ENCODE results near the gene AP3S2. TPM values are rescaled to one million over a fixed set of nuclear protein-coding genes. Genes with fewer than 3 reads are reported as not detected.

AP3S2 gene
- total RNA-seq, 1 experiment from 2014 or later, result 35.7 TPM

GRCh38 chr15:89801471-89802195 lies 92.2 kb downstream of the AP3S2 start:
- no peak for TF ChIP-seq ATF2 (CRISPR knock-in tag; IDR thresholded peaks at IDR 0.05; ENCODE audit: borderline replicate concordance, low read depth)
- TF ChIP-seq GABPB1 (CRISPR knock-in tag; IDR thresholded peaks at IDR 0.05), result no peak
- no peak for TF ChIP-seq MXD4 (CRISPR knock-in tag; IDR thresholded peaks at IDR 0.05; ENCODE audit: borderline replicate concordance)
- TF ChIP-seq RELA (CRISPR knock-in tag; IDR thresholded peaks at IDR 0.05; ENCODE audit: borderline replicate concordance), result no peak
- ChIA-PET POLR2A (no interaction called here), CTCF (interaction anchor here (0.6 kb wide), 1 partner anchor 281 kb away, joined by 4 read pairs; no protein-coding TSS in a partner anchor)
- H3K27ac Mint-ChIP-seq, result no peak overlapping the region
- peaks cover 9% of the 10 kb centered on the region for H3K4me1 Mint-ChIP-seq
- no peaks in the 10 kb centered on the region for H3K9me3 Mint-ChIP-seq
- no peaks in the 10 kb centered on the region for H3K36me3 Mint-ChIP-seq
- H3K4me3 Mint-ChIP-seq, result no peak overlapping the region
- H3K27me3 Mint-ChIP-seq (ENCODE audit: low read depth), result no peaks in the 10 kb centered on the region
- DNase-seq (ENCODE audit: low spot score) (no peak), ATAC-seq (no peak)

DNA sequence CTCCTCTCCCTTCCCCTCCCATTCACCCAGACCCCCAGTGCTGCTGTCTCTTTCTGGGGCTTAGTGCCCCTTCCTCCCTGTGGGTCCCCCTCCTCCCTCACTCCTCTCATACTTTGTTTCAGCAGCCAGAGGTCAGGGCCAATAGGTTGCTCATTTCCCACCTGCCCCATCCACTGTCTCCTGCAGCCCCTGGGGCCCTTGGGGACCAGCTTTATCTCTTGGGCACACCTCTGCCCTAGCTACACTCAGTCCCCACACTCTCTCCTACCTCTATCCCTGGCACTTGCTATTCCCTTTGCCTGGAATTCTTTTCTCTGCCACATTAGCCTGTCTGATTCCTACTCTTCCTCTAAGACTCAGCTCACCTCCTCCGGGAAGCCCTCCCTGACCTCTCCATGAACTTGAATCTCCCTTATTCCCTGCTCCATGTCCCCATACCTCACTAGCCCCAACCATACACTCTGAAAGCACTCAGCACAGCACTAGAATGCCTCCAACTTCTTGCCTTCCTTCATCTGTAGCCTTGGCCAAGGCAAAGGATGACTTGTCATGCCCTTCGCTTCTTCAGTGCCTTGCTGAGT lies 93.8 kb downstream of the AP3S2 start:
- TF ChIP-seq ATF6 (CRISPR knock-in tag; IDR thresholded peaks at IDR 0.05) (no peak), E2F5 (CRISPR knock-in tag; IDR thresholded peaks at IDR 0.05) (no peak), ZNF232 (CRISPR knock-in tag; IDR thresholded peaks at IDR 0.05) (no peak), NR3C1 (CRISPR knock-in tag; conservative IDR thresholded peaks at IDR 0.05; ENCODE audit: low read depth) (no peak), AR (CRISPR knock-in tag; IDR thresholded peaks at IDR 0.05) (no peak), ELF4 (CRISPR knock-in tag; IDR thresholded peaks at IDR 0.05; ENCODE audit: low read depth) (no peak), ZNF532 (CRISPR knock-in tag; IDR thresholded peaks at IDR 0.05; ENCODE audit: borderline replicate concordance) (no peak), ZNF396 (CRISPR knock-in tag; IDR thresholded peaks at IDR 0.05; ENCODE audit: borderline replicate concordance) (no peak), SMAD4 (CRISPR knock-in tag; IDR thresholded peaks at IDR 0.05) (no peak), ATF1 (CRISPR knock-in tag; IDR thresholded peaks at IDR 0.05) (no peak), ATF3 (CRISPR knock-in tag; conservative IDR thresholded peaks at IDR 0.05) (no peak), RELA (CRISPR knock-in tag; IDR thresholded peaks at IDR 0.05; ENCODE audit: borderline replicate concordance) (no peak), MYBL2 (CRISPR knock-in tag; IDR thresholded peaks at IDR 0.05) (no peak), ZNF671 (CRISPR knock-in tag; IDR thresholded peaks at IDR 0.05) (no peak), GABPB1 (CRISPR knock-in tag; IDR thresholded peaks at IDR 0.05) (no peak)
- TF ChIP-seq, protein P1, sequence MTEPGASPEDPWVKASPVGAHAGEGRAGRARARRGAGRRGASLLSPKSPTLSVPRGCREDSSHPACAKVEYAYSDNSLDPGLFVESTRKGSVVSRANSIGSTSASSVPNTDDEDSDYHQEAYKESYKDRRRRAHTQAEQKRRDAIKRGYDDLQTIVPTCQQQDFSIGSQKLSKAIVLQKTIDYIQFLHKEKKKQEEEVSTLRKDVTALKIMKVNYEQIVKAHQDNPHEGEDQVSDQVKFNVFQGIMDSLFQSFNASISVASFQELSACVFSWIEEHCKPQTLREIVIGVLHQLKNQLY (CRISPR knock-in tag; IDR thresholded peaks at IDR 0.05), result no peak
- TF ChIP-seq, protein P2, sequence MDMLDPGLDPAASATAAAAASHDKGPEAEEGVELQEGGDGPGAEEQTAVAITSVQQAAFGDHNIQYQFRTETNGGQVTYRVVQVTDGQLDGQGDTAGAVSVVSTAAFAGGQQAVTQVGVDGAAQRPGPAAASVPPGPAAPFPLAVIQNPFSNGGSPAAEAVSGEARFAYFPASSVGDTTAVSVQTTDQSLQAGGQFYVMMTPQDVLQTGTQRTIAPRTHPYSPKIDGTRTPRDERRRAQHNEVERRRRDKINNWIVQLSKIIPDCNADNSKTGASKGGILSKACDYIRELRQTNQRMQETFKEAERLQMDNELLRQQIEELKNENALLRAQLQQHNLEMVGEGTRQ (CRISPR knock-in tag; IDR thresholded peaks at IDR 0.05), result no peak
- no peak for DNase-seq (ENCODE audit: low spot score)

More for the DNA sequence above, 93.8 kb downstream of the AP3S2 start:
- POLR2A ChIA-PET, result interaction anchor here (0.5 kb wide), 1 partner anchor 153 kb away, joined by 7 read pairs; no protein-coding TSS in a partner anchor
- Mint-ChIP-seq H3K9me3 (no peaks in the 10 kb centered on the region), H3K27me3 (ENCODE audit: low read depth) (no peaks in the 10 kb centered on the region), H3K4me1 (no peaks in the 10 kb centered on the region), H3K27ac (no peak overlapping the region), H3K36me3 (no peaks in the 10 kb centered on the region), H3K4me3 (no peak overlapping the region)
- CTCF ChIA-PET, result interaction anchor here (0.9 to 2.9 kb wide), 2 partner anchors 16 to 39 kb away, joined by 3 to 16 read pairs; no protein-coding TSS in a partner anchor
- no peak for ATAC-seq
